Activated T-helper 1 cell treated with Interleukin-2 at 50 U/mL for 16 hours (primary cell): ENCODE results near the gene ARAF.
"Not testable (repeated sequence)": the region's sequence is repeated elsewhere in the genome, so short reads cannot be mapped to it uniquely, and the experiment has no call there.

Experiments used
- DNase-seq: peaks from one replicate; pipeline ENCODE4 v3.0.0-alpha.2; 2020; ENCODE audit warnings: low read depth

ARAF gene

GRCh38 chrX:47560934-47561658 is at the start of gene ARAF:
Gene ARAF, plus strand, starts transcription at chrX:47561205. Its CDS starts 1,763 bp downstream, at chrX:47562968.
- DNase-seq = peak; percentile 88

- not testable (repeated sequence) for DNase-seq
Measured at GRCh38 chrX:47512383-47512782, 48.6 kb upstream of the ARAF start.

- not testable (repeated sequence) for DNase-seq
Measured at GRCh38 chrX:47513034-47513965, 47.7 kb upstream of the ARAF start.

GRCh38 chrX:47514533-47515235 is 46.3 kb upstream of the ARAF start:
- DNase-seq = no peak

- no peak for DNase-seq
Measured at GRCh38 chrX:47515941-47516665, 44.9 kb upstream of the ARAF start.

GRCh38 chrX:47518144-47518543 is 42.9 kb upstream of the ARAF start:
- no peak for DNase-seq

- DNase-seq = peak; percentile 67
Measured at GRCh38 chrX:47523297-47523696, 37.7 kb upstream of the ARAF start.

GRCh38 chrX:47523713-47524166 is 37.3 kb upstream of the ARAF start:
- no peak for DNase-seq

GRCh38 chrX:47529548-47529947 is 31.5 kb upstream of the ARAF start:
- DNase-seq = no peak

- DNase-seq = no peak
Measured at GRCh38 chrX:47530049-47530448, 31.0 kb upstream of the ARAF start.

- DNase-seq = no peak
Measured at GRCh38 chrX:47539860-47540259, 21.1 kb upstream of the ARAF start.

GRCh38 chrX:47540754-47541538 is 20.1 kb upstream of the ARAF start:
- DNase-seq = no peak

- no peak for DNase-seq
Measured at GRCh38 chrX:47543496-47543895, 17.5 kb upstream of the ARAF start.

- DNase-seq = peak; percentile 71
Measured at GRCh38 chrX:47556045-47556623, 4.9 kb upstream of the ARAF start.

- no peak for DNase-seq
Measured at GRCh38 chrX:47558436-47558835, 2.6 kb upstream of the ARAF start.

GRCh38 chrX:47560179-47560933 is 649 bp upstream of the ARAF start:
- DNase-seq = no peak

- no peak for DNase-seq
Measured at GRCh38 chrX:47561659-47562151, 700 bp downstream of the ARAF start.

- no peak for DNase-seq
Measured at GRCh38 chrX:47562615-47563243, 1.7 kb downstream of the ARAF start.

- no peak for DNase-seq
Measured at GRCh38 chrX:47563801-47564315, 2.9 kb downstream of the ARAF start.
